Testis (tissue), 2 donors: ENCODE data around the gene MIA.
"Not testable (repeated sequence)": the region's sequence is repeated elsewhere in the genome, so short reads cannot be mapped to it uniquely, and the experiment has no call there.

Experiments
- CTCF ChIP-seq, 3 experiments: fragments of 450-650 bp in 2 of 3; fragments of 200-600 bp in 1 of 3; sonication (generic) in 1 of 3; IDR thresholded peaks; one replicate each; pipeline ENCODE4 v1.5.1; 2016 to 2019; ENCODE audit warnings: antibody characterized with exemption in 3 of 3, mild to moderate bottlenecking in 2 of 3, moderate library complexity in 1 of 3
- POLR2A ChIP-seq: fragments of 450-650 bp; IDR thresholded peaks from one replicate; pipeline ENCODE4 v1.6.1; 2017; ENCODE audit warnings: antibody characterized with exemption, mild to moderate bottlenecking, moderate library complexity

DNA sequence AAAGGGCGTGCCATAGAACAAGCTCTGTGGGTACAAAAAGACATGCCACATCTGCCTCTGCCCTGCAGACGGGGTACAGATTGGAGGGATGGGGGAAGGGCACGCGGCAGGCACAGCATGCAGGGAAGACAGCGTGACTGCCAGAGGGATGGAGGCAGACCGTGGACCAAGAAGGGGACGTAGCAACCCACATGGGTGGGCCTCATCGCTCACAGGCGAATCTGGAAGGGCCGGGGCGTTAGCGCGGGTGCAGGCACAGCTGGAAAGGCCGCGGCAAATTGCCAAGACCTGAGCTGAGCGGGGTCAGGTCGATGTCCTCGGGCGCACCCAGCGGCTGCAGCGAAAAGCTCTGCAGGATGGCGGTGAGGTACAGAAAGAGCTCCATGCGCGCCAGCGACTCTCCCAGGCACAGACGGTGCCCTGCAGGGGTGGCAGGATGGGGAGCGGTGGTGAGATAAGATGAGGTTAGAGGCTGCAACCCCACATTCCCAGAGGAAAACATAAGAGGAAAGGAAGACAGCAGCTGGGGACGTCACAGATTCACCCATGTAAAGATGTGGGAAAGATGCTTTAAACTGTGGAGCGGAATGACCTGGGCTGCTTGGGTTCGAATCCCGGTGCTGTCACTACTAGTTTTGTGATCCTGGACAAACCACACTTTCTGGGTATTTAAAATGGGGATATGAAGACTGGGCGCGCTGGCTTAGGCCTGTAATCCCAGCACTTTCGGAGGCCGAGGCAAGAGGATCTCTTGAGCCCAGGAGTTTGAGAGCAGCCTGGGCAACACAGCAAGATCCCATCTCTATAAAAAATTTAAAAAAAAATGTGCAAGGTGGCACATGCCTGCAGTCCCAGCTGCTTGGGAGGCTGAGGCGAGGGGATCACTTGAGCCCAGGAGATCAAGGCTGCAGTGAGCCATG lies 43.4 kb downstream of the MIA start:
- not testable (repeated sequence) for TF ChIP-seq POLR2A
- TF ChIP-seq CTCF (IDR thresholded peaks at IDR 0.05) = peak in 2 of 3 experiments; percentile 23 to 45
